LNCaP clone FGC (cell line): ENCODE measurements around the gene SMYD4.

ENCODE experiments used
- DNase-seq: peaks from one replicate; pipeline ENCODE4 v3.0.0-alpha.2; 2011; ENCODE audit warnings: low read depth
- H3K4me3 ChIP-seq: 2 replicates; pipeline ENCODE4 v1.5.1; 2011; ENCODE audit warnings: mild to moderate bottlenecking, low read depth, low read length, control low read depth
- TF ChIP-seq, protein P1 (sequence below): IDR thresholded peaks from 2 replicates; pipeline ENCODE4 v1.5.1; 2012; ENCODE audit warnings: mild to moderate bottlenecking; ENCODE audit not compliant: control insufficient read depth, insufficient read depth; ENCODE audit errors: extremely low read depth

The SMYD4 gene

DNA sequence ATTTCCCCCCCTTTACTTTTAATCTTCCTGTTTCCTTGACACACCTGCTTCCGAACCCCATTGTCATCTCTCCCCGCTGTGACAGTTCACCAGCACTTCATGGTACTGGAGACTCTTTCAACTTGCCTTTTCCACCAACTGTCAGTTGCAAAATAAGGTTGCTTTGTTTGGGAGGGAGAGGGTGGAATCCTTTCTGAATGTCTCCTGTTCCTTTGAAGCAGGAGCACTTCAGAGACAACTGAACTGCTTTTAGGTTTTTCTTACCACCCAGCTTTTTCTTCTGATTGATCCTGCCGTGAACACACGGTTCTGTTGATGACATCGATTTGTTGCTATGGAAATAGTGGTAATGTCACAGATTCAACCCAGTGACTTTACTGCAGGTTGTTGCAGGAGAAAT is 42.1 kb upstream of the SMYD4 start:
- DNase-seq: no peak
- TF ChIP-seq, protein P1, sequence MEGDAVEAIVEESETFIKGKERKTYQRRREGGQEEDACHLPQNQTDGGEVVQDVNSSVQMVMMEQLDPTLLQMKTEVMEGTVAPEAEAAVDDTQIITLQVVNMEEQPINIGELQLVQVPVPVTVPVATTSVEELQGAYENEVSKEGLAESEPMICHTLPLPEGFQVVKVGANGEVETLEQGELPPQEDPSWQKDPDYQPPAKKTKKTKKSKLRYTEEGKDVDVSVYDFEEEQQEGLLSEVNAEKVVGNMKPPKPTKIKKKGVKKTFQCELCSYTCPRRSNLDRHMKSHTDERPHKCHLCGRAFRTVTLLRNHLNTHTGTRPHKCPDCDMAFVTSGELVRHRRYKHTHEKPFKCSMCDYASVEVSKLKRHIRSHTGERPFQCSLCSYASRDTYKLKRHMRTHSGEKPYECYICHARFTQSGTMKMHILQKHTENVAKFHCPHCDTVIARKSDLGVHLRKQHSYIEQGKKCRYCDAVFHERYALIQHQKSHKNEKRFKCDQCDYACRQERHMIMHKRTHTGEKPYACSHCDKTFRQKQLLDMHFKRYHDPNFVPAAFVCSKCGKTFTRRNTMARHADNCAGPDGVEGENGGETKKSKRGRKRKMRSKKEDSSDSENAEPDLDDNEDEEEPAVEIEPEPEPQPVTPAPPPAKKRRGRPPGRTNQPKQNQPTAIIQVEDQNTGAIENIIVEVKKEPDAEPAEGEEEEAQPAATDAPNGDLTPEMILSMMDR: no peak

DNA sequence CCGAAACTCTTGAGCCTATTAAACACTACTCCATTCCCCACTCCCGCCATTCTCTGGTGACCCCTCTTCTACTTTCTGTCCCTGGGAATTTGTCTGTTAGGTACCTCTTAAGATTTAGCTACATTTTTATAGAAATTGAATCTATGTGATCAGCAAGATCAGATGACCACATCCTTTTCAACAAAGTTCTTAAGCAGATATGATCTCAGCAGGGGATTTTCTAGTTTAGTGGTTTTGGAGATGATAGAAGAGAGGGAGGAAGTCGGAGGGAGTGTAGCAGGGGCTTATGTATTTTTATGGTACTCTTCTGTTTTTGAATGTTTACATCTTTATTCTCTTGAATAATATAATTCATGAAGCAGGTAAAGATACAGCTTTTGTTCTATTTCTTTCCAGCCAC is 40.9 kb upstream of the SMYD4 start:
- DNase-seq: no peak
- TF ChIP-seq, protein P1: no peak
- no peak overlapping the region for H3K4me3 ChIP-seq

More for the DNA sequence above, 42.1 kb upstream of the SMYD4 start:
- no peak overlapping the region for H3K4me3 ChIP-seq

DNA sequence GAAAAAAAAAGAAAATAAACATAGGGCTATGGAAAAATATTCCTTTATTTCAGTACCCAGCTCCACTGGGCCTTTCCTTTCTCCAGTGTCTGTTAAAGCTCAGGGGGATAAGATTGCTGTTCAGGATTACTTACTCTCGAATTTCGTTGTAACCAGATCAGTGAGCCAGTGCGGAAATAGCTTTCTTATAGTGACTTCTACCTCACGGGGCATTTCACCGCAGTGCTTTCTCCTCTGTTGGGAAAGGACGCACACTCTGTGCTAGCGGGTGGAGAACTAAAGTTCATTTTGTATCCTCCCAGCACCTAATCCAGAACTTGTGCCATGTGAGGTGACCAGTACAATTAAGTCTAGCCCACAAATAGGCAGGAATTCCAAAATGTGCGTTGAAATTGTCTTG is 38.4 kb upstream of the SMYD4 start:
- H3K4me3 ChIP-seq: no peak overlapping the region
- TF ChIP-seq, protein P1: no peak
- no peak for DNase-seq

DNA sequence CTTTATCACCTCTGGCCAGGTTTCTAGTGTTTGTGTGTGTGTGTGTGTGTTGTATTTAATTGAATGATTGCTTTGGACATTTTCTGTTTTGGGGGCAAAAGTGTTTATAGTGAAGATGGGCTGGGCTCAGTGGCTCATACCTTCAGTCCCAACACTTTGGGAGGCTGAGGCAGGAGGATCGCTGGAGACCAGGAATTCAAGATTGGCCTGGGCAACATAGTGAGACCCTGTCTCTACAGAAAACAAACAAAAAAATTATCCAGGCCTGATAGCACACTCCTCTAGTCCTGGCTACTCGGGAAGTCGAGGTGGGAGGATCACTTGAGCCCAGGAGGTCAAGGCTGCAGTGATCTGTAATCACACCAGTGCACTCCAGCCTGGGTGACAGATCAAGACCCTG is 37.6 kb upstream of the SMYD4 start:
- no peak overlapping the region for H3K4me3 ChIP-seq
- no peak for DNase-seq
- TF ChIP-seq, protein P1: no peak

DNA sequence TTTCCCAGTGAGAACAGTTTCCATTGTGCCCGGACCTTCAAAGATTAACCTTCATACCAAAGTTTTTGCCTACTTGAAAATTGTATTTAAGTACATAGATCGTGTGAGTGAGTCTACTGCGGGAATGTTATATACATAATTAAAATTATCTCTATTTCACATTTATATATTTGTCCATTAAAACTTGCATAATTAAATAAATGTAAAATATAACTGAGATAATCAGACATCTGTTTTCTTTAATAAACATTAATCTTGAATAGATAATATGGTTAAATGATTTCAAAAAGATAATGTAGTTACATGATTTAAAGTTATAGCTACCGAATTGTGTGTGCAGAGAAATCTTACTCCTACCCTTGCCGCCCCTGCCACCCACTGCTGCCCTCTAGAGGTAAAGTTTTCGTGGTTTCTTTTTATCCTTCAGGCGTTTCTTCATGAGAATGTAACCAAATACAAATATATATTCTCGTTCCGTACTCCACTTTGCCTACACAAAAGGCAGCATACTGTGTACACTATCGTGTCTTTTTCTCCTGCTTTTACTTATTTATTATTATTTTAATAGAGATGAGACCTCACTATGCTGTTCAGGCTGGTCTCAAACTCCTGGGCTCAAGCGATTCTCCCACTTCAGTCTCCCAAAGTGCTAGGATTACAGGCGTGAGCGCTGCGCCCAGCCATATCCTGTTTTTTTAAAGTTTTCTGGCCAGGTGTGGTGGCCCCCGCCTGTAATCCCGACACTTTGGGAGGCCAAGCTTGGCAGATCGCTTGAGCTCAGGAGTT is 35.7 kb upstream of the SMYD4 start:
- DNase-seq: peak; percentile 11
- no peak overlapping the region for H3K4me3 ChIP-seq
- TF ChIP-seq, protein P1: peak; percentile 62

DNA sequence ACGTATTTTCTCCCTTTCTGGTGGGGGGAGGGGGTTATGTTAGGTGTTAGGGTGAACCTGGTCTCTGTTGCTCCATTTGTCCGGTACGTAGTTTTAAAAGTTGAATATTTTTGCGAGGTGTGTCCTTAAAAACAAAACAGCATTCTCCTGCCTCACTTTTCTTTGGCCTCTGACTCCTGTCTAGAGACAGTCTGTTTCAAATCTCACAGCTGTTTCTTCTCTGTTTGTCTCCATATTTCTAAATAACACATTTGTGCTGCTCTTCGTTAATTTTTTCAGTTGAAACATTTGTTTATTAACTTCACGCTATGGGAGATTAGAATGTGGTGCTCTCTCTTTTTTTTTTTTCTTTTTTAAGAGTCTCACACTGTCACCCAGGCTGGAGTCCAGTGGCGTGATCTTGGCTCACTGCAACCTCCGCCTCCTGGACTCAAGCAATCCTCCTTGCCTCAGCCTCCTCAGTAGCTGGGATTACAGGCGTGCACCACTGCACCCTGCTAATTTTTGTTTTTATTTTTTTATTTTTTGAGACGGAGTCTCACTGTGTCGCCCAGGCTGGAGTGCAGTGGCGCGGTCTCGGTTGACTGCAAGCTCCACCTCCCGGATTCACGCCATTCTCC is 31.8 kb upstream of the SMYD4 start:
- no peak overlapping the region for H3K4me3 ChIP-seq
- no peak for DNase-seq
- TF ChIP-seq, protein P1: no peak
